Naive thymus-derived CD4-positive, alpha-beta T cell (primary cell): ENCODE measurements around the gene COBLL1. TPM values are rescaled to one million over a fixed set of nuclear protein-coding genes. Genes with fewer than 3 reads are reported as not detected.

Experiments
- ATAC-seq: fragments of 150-1000 bp; cut with Tn5 transposase; 2 replicates; pipeline ENCODE4 v1.10.0; 2021; ENCODE audit warnings: mild to moderate bottlenecking, moderate library complexity
- CTCF ChIA-PET: fragments of 350-600 bp; sonication (Branson Sonifier 250); formaldehyde crosslinking; loops from one replicate; lab custom pipeline; 2021; ENCODE audit warnings: antibody characterized with exemption; lab: Charles Lee
- POLR2A ChIA-PET: fragments of 350-600 bp; sonication (Branson Sonifier 250); formaldehyde crosslinking; loops from one replicate; lab custom pipeline; 2021; ENCODE audit warnings: antibody characterized with exemption, inconsistent platforms; lab: Charles Lee
- DNase-seq, 9 donors: peaks; one replicate each; pipeline versions ENCODE4 v3.0.0 to v3.0.0-alpha.2; 2020 to 2022; ENCODE audit warnings: mixed read lengths in 1 of 9
- H3K27ac ChIP-seq: one replicate; pipeline ENCODE4 v1.7.0; 2013; ENCODE audit warnings: mild to moderate bottlenecking, low read depth, low read length, moderate library complexity
- H3K27me3 ChIP-seq, 2 donors: one replicate each; pipeline ENCODE4 v1.7.0; 2013; ENCODE audit warnings: low read length in 2 of 2, mild to moderate bottlenecking in 2 of 2, moderate library complexity in 2 of 2; ENCODE audit not compliant: control insufficient read depth in 2 of 2, insufficient read depth in 2 of 2
- H3K36me3 ChIP-seq, 3 experiments: 1 replicate in 2 of 3; 2 replicates in 1 of 3; pipeline ENCODE4 v1.7.0; 2013; ENCODE audit warnings: low read length in 3 of 3, mild to moderate bottlenecking in 3 of 3, moderate library complexity in 1 of 3; ENCODE audit not compliant: insufficient read depth in 3 of 3, control insufficient read depth in 2 of 3
- H3K4me1 ChIP-seq, 2 donors: one replicate each; pipeline ENCODE4 v1.7.0; 2013; ENCODE audit warnings: low read length in 2 of 2, mild to moderate bottlenecking in 2 of 2, moderate library complexity in 1 of 2; ENCODE audit not compliant: control insufficient read depth in 2 of 2, insufficient read depth in 2 of 2
- H3K4me3 ChIP-seq: 2 replicates; pipeline ENCODE4 v1.7.0; 2013; ENCODE audit warnings: mild to moderate bottlenecking, low read length
- H3K9me3 ChIP-seq, 3 experiments: 1 replicate in 2 of 3; 2 replicates in 1 of 3; pipeline ENCODE4 v1.7.0; 2013; ENCODE audit warnings: low read length in 3 of 3; ENCODE audit not compliant: control insufficient read depth in 2 of 3
- H3K27ac Mint-ChIP-seq, 9 donors: one replicate each; pipeline ENCODE4 v1.8.0; 2020 to 2022; ENCODE audit warnings: mixed read lengths in 9 of 9, mild to moderate bottlenecking in 8 of 9, moderate library complexity in 5 of 9, inconsistent platforms in 2 of 9
- H3K27me3 Mint-ChIP-seq, 5 donors: one replicate each; pipeline ENCODE4 v1.8.0; 2021 to 2022; ENCODE audit warnings: mixed read lengths in 5 of 5, mild to moderate bottlenecking in 1 of 5
- H3K36me3 Mint-ChIP-seq, 5 donors: one replicate each; pipeline ENCODE4 v1.8.0; 2020 to 2022; ENCODE audit warnings: mixed read lengths in 5 of 5, mild to moderate bottlenecking in 3 of 5, inconsistent platforms in 1 of 5
- H3K4me1 Mint-ChIP-seq, 7 donors: one replicate each; pipeline ENCODE4 v1.8.0; 2020 to 2022; ENCODE audit warnings: mixed read lengths in 7 of 7, mild to moderate bottlenecking in 3 of 7, inconsistent platforms in 1 of 7
- H3K4me3 Mint-ChIP-seq, 10 donors: one replicate each; pipeline ENCODE4 v1.8.0; 2020 to 2022; ENCODE audit warnings: mild to moderate bottlenecking in 10 of 10, mixed read lengths in 10 of 10, moderate library complexity in 6 of 10, inconsistent platforms in 2 of 10
- H3K9me3 Mint-ChIP-seq, 11 donors: one replicate each; pipeline ENCODE4 v1.8.0; 2020 to 2022; ENCODE audit warnings: mixed read lengths in 11 of 11, mild to moderate bottlenecking in 4 of 11, inconsistent platforms in 1 of 11, moderate library complexity in 1 of 11
- intact Hi-C, 2 donors: fragments of 100-400 bp; cut with micrococcal nuclease; formaldehyde crosslinking; loops; one replicate each; pipeline ENCODE4 v1.15.1; 2023
- polyA plus RNA-seq, 2 donors: library from polyadenylated mRNA; unstranded; fragments of 300-500 nt; fragmentation: Illumina TruSeq; gene quantifications; one replicate each; pipeline ENCODE4 v1.2.3, GENCODE V29; 2021
- total RNA-seq, 6 experiments: library from RNA in 5 of 6; stranded (reverse) in 5 of 6; gene quantifications; 1 replicate in 5 of 6; 2 replicates in 1 of 6; pipeline ENCODE4 v1.2.3 and lab custom pipeline; 2021 to 2026

The COBLL1 gene
- total and polyA plus RNA-seq, 7 experiments from 2014 or later, result 0.22 to 8.0 (median 0.57) TPM; not detected in 2

DNA sequence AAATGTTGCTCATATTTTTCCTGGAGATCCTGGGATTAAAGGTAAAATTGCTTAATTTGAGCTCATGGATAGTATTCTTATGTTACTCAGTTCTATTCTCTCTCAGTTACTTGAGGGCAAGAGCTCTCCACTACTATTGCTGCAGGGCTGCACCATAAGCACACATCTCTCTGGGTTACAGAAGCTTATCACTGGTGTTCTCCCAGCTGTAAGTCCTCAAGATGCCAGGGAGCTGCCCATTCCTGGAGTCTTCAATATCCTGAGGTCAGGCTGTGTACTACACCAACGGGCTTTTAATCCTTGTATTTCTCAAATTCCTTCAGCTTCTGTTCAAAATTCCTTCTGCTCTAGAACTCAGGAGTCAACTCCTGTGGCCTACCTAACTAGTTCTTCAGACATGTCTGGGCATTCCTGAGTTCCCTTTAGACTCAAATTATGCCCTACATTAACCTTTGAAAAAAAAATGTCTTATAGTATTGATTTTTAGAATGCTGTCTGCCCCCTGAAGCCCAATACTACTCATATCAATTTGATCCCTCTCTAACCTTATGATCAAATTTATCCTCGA is 17.7 kb upstream of the COBLL1 start:
- Mint-ChIP-seq H3K4me1 (no peaks in the 10 kb centered on the region), H3K27ac (no peak overlapping the region), H3K9me3 (peaks cover 0 to 3% (median 0%) of the 10 kb centered on the region in 11 donors), H3K4me3 (no peak overlapping the region), H3K36me3 (peaks cover 0 to 5% (median 0%) of the 10 kb centered on the region in 5 donors), H3K27me3 (peaks cover 0 to 8% (median 0%) of the 10 kb centered on the region in 5 donors)
- no peak for DNase-seq
- no peak overlapping the region for H3K27ac ChIP-seq
- H3K36me3 ChIP-seq, result no peaks in the 10 kb centered on the region
- CTCF ChIA-PET, result no interaction called here
- intact Hi-C loops, result no loop called here
- no peaks in the 10 kb centered on the region for H3K9me3 ChIP-seq
- ATAC-seq, result no peak
- no peaks in the 10 kb centered on the region for H3K27me3 ChIP-seq
- POLR2A ChIA-PET, result no interaction called here
- H3K4me1 ChIP-seq, result no peaks in the 10 kb centered on the region
- H3K4me3 ChIP-seq, result no peak overlapping the region

GRCh38 chr2:164852086-164852485 is 10.5 kb upstream of the COBLL1 start:
- no peaks in the 10 kb centered on the region for H3K9me3 ChIP-seq
- ChIA-PET POLR2A (no interaction called here), CTCF (no interaction called here)
- DNase-seq, result no peak
- no peaks in the 10 kb centered on the region for H3K4me1 ChIP-seq
- no peaks in the 10 kb centered on the region for H3K36me3 ChIP-seq
- intact Hi-C loops, result no loop called here
- H3K9me3 Mint-ChIP-seq, result no peaks in the 10 kb centered on the region
- H3K4me1 Mint-ChIP-seq, result no peaks in the 10 kb centered on the region
- no peak for ATAC-seq
- H3K27me3 ChIP-seq, result no peaks in the 10 kb centered on the region
- no peak overlapping the region for H3K4me3 ChIP-seq
- H3K27ac Mint-ChIP-seq, result no peak overlapping the region
- H3K27ac ChIP-seq, result no peak overlapping the region
- no peak overlapping the region for H3K4me3 Mint-ChIP-seq
- peaks cover 0 to 20% (median 9%) of the 10 kb centered on the region in 5 donors for H3K27me3 Mint-ChIP-seq
- no peaks in the 10 kb centered on the region for H3K36me3 Mint-ChIP-seq

GRCh38 chr2:164850235-164850634 is 8.6 kb upstream of the COBLL1 start:
- intact Hi-C loops, result no loop called here
- no peak overlapping the region for H3K4me3 ChIP-seq
- no peak overlapping the region for H3K4me3 Mint-ChIP-seq
- H3K27me3 Mint-ChIP-seq, result peaks cover 0 to 27% (median 11%) of the 10 kb centered on the region in 5 donors
- H3K27me3 ChIP-seq, result no peaks in the 10 kb centered on the region
- H3K27ac Mint-ChIP-seq, result no peak overlapping the region
- ChIA-PET POLR2A (no interaction called here), CTCF (no interaction called here)
- no peaks in the 10 kb centered on the region for H3K4me1 ChIP-seq
- H3K27ac ChIP-seq, result no peak overlapping the region
- no peak for DNase-seq
- no peaks in the 10 kb centered on the region for H3K9me3 ChIP-seq
- no peaks in the 10 kb centered on the region for H3K4me1 Mint-ChIP-seq
- H3K9me3 Mint-ChIP-seq, result no peaks in the 10 kb centered on the region
- no peak for ATAC-seq
- H3K36me3 Mint-ChIP-seq, result no peaks in the 10 kb centered on the region
- H3K36me3 ChIP-seq, result no peaks in the 10 kb centered on the region

- H3K9me3 ChIP-seq, result no peaks in the 10 kb centered on the region
These were observed 7.9 kb upstream of the COBLL1 start for GRCh38 chr2:164849506-164849905.

GRCh38 chr2:164847981-164848741 is 6.5 kb upstream of the COBLL1 start:
- Histone ChIP-seq H3K9me3 (no peaks in the 10 kb centered on the region), H3K4me3 (no peak overlapping the region), H3K27me3 (no peaks in the 10 kb centered on the region), H3K36me3 (no peaks in the 10 kb centered on the region), H3K27ac (no peak overlapping the region), H3K4me1 (no peaks in the 10 kb centered on the region)
- no peak for DNase-seq
- intact Hi-C loops, result no loop called here
- ChIA-PET POLR2A (no interaction called here), CTCF (no interaction called here)
- no peaks in the 10 kb centered on the region for H3K9me3 Mint-ChIP-seq
- H3K4me1 Mint-ChIP-seq, result no peaks in the 10 kb centered on the region
- no peaks in the 10 kb centered on the region for H3K36me3 Mint-ChIP-seq
- no peak for ATAC-seq
- H3K4me3 Mint-ChIP-seq, result no peak overlapping the region
- peaks cover 10 to 42% (median 27%) of the 10 kb centered on the region in 5 donors for H3K27me3 Mint-ChIP-seq
- H3K27ac Mint-ChIP-seq, result no peak overlapping the region

More at GRCh38 chr2:164849506-164849905, 7.9 kb upstream of the COBLL1 start:
- peaks cover 6 to 33% (median 16%) of the 10 kb centered on the region in 5 donors for H3K27me3 Mint-ChIP-seq
- Histone ChIP-seq H3K36me3 (no peaks in the 10 kb centered on the region), H3K4me3 (no peak overlapping the region), H3K4me1 (no peaks in the 10 kb centered on the region), H3K27me3 (no peaks in the 10 kb centered on the region), H3K27ac (no peak overlapping the region)
- ChIA-PET CTCF (no interaction called here), POLR2A (no interaction called here)
- no peak overlapping the region for H3K4me3 Mint-ChIP-seq
- no peaks in the 10 kb centered on the region for H3K4me1 Mint-ChIP-seq
- no peak overlapping the region for H3K27ac Mint-ChIP-seq
- intact Hi-C loops, result no loop called here
- H3K36me3 Mint-ChIP-seq, result no peaks in the 10 kb centered on the region
- no peak for DNase-seq
- no peaks in the 10 kb centered on the region for H3K9me3 Mint-ChIP-seq
- ATAC-seq, result no peak

DNA sequence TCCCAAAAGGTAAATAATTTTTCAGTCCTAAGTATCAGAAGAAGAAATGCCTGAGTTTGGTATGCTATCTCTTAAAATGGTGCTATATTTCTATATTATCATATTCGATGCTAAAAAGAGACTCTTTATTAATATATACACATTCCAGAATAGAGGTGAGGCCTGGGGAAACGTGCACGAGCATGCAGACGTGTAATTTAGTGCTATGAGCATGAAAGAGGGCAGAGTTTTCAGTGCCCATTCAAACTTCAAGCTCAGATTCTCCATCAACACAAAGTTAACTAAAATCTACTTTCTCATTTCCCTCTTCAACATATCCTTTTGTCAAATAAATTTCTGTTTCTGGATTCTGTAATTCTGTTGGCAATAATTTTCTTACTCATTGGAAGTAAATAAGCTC is 5.7 kb upstream of the COBLL1 start:
- Mint-ChIP-seq H3K27me3 (peaks cover 10 to 44% (median 22%) of the 10 kb centered on the region in 5 donors), H3K9me3 (no peaks in the 10 kb centered on the region), H3K4me3 (no peak overlapping the region), H3K36me3 (no peaks in the 10 kb centered on the region), H3K4me1 (no peaks in the 10 kb centered on the region), H3K27ac (no peak overlapping the region)
- ATAC-seq, result no peak
- Histone ChIP-seq H3K4me1 (no peaks in the 10 kb centered on the region), H3K9me3 (no peaks in the 10 kb centered on the region), H3K36me3 (no peaks in the 10 kb centered on the region), H3K27ac (no peak overlapping the region), H3K27me3 (peaks cover 0 to 8% of the 10 kb centered on the region in 2 donors), H3K4me3 (no peak overlapping the region)
- ChIA-PET CTCF (no interaction called here), POLR2A (no interaction called here)
- intact Hi-C loops, result no loop called here
- no peak for DNase-seq

DNA sequence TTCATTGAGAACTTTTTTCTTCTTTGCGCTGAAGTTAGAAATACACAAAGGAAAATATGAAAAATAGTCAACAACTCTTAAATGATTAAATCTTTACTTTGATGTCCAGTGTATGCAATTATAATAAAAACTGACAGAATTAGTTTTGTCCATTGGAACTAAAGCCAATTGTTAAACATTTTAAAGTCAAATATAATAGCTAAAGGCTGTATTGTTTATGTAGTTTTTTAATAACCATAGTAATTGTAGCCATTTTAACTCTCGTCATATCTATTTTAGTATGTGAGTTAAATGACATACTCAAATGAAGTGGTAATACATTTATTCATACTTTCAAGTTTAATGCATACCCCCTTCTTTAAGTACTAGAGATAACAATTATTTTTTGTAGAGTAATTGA is 4.7 kb upstream of the COBLL1 start:
- Mint-ChIP-seq H3K4me3 (no peak overlapping the region), H3K36me3 (no peaks in the 10 kb centered on the region), H3K27me3 (peaks cover 10 to 52% (median 20%) of the 10 kb centered on the region in 5 donors), H3K4me1 (no peaks in the 10 kb centered on the region), H3K27ac (no peak overlapping the region), H3K9me3 (no peaks in the 10 kb centered on the region)
- Histone ChIP-seq H3K4me3 (no peak overlapping the region), H3K27me3 (peaks cover 0 to 8% of the 10 kb centered on the region in 2 donors), H3K27ac (no peak overlapping the region), H3K36me3 (no peaks in the 10 kb centered on the region), H3K4me1 (no peaks in the 10 kb centered on the region), H3K9me3 (no peaks in the 10 kb centered on the region)
- ChIA-PET CTCF (interaction anchor here (0.7 kb wide), 1 partner anchor 718 kb away, joined by 3 read pairs; no protein-coding TSS in a partner anchor), POLR2A (no interaction called here)
- ATAC-seq (no peak), DNase-seq (no peak)
- intact Hi-C loops, result no loop called here
